H1 (cell line): Measurements from ENCODE around the gene TOP1. TPM values are rescaled to one million over a fixed set of nuclear protein-coding genes. Genes with fewer than 3 reads are reported as not detected.

ENCODE experiments used
- CTCF ChIA-PET: fragments of 300-600 bp; sonication (Branson Sonifier 250); formaldehyde crosslinking; loops from one replicate; lab custom pipeline; 2021; ENCODE audit not compliant: partially characterized antibody; lab: Charles Lee
- POLR2A ChIA-PET: fragments of 300-600 bp; sonication (Branson Sonifier 250); formaldehyde crosslinking; loops from one replicate; lab custom pipeline; 2021; ENCODE audit warnings: inconsistent platforms; ENCODE audit not compliant: partially characterized antibody; lab: Charles Lee
- DNase-seq, 2 experiments: peaks; one replicate each; pipeline versions ENCODE4 v3.0.0 to v3.0.0-alpha.2; 2010 to 2022; ENCODE audit warnings: low spot score in 2 of 2, low read depth in 1 of 2, mixed read lengths in 1 of 2
- FAIRE-seq: peaks from 2 replicates; lab custom pipeline; 2011; peaks lifted over from hg19 to GRCh38; lab: Jason Lieb, UNC
- H2AFZ ChIP-seq: 2 replicates; pipeline ENCODE4 v1.8.1; 2012; ENCODE audit warnings: low read length, inconsistent platforms
- H2AK5ac ChIP-seq: 2 replicates; pipeline ENCODE4 v1.6.1; 2013; ENCODE audit warnings: low read depth, low read length
- H2BK120ac ChIP-seq: replicated peaks from 2 replicates; pipeline ENCODE3; 2013; ENCODE audit warnings: low read depth, low read length, inconsistent platforms
- H2BK12ac ChIP-seq: 2 replicates; pipeline ENCODE4 v1.6.1; 2013; ENCODE audit warnings: low read depth, low read length
- H2BK15ac ChIP-seq: 2 replicates; pipeline ENCODE4 v1.6.1; 2013; ENCODE audit warnings: low read length
- H2BK20ac ChIP-seq: 2 replicates; pipeline ENCODE4 v1.6.1; 2013; ENCODE audit warnings: low read length
- H2BK5ac ChIP-seq: 2 replicates; pipeline ENCODE4 v1.6.1; 2013; ENCODE audit warnings: low read depth, low read length
- H3K14ac ChIP-seq: 2 replicates; pipeline ENCODE4 v1.6.1; 2013; ENCODE audit warnings: inconsistent platforms; ENCODE audit not compliant: insufficient read length
- H3K18ac ChIP-seq: 2 replicates; pipeline ENCODE4 v1.6.1; 2013; ENCODE audit warnings: low read length; ENCODE audit errors: extremely low read depth
- H3K23ac ChIP-seq: 2 replicates; pipeline ENCODE4 v1.6.1; 2013; ENCODE audit warnings: inconsistent platforms; ENCODE audit not compliant: insufficient read length
- H3K23me2 ChIP-seq: 2 replicates; pipeline ENCODE4 v1.6.1; 2013; ENCODE audit warnings: low read depth, low read length
- H3K27ac ChIP-seq: 2 replicates; pipeline ENCODE4 v1.6.1; 2011; ENCODE audit warnings: low read depth, low read length, inconsistent platforms
- H3K27me3 ChIP-seq, 4 experiments: replicated peaks in 1 of 4; 1 replicate in 1 of 4; 2 replicates in 3 of 4; pipeline versions ENCODE4 v1.6.1 to v1.8.1; 2011 to 2013; ENCODE audit warnings: low read length in 3 of 4, mild to moderate bottlenecking in 3 of 4, inconsistent platforms in 2 of 4, mixed read lengths in 2 of 4, moderate library complexity in 1 of 4; ENCODE audit not compliant: control insufficient read depth in 3 of 4, insufficient read depth in 3 of 4; ENCODE audit errors: extremely low read depth in 1 of 4
- H3K36me3 ChIP-seq, 4 experiments: 2 replicates each; pipeline versions ENCODE4 v1.6.1 to v1.8.1; 2011 to 2013; ENCODE audit warnings: mild to moderate bottlenecking in 4 of 4, low read length in 3 of 4, moderate library complexity in 2 of 4, control low read depth in 1 of 4, inconsistent platforms in 1 of 4; ENCODE audit not compliant: insufficient read depth in 4 of 4, control insufficient read depth in 2 of 4
- H3K4ac ChIP-seq: replicated peaks from 2 replicates; pipeline ENCODE3; 2013; ENCODE audit warnings: low read length, low read depth, mixed read lengths, inconsistent platforms; ENCODE audit not compliant: insufficient read length
- H3K4me1 ChIP-seq, 4 experiments: replicated peaks in 1 of 4; 1 replicate in 1 of 4; 2 replicates in 3 of 4; pipeline versions ENCODE4 v1.6.1 to v1.8.1; 2011 to 2013; ENCODE audit warnings: low read length in 3 of 4, inconsistent platforms in 2 of 4, mixed read lengths in 1 of 4; ENCODE audit not compliant: insufficient read depth in 4 of 4, control insufficient read depth in 3 of 4
- H3K4me2 ChIP-seq, 2 experiments: 2 replicates each; pipeline versions ENCODE4 v1.6.1 to v1.8.1; 2011 to 2013; ENCODE audit warnings: low read depth in 2 of 2, low read length in 2 of 2, control low read depth in 1 of 2, inconsistent platforms in 1 of 2, mild to moderate bottlenecking in 1 of 2; ENCODE audit not compliant: insufficient read depth in 1 of 2
- H3K4me3 ChIP-seq, 4 experiments: fragments of 200-600, 300-600 bp in 1 of 4; sonication (generic), shearing (Covaris generic), sonication (Bioruptor Twin) in 1 of 4; 2 replicates each; pipeline versions ENCODE4 v1.5.1 to v1.8.1; 2011 to 2016; ENCODE audit warnings: low read length in 4 of 4, low read depth in 3 of 4, control low read depth in 2 of 4, inconsistent platforms in 2 of 4, mild to moderate bottlenecking in 2 of 4, mixed read lengths in 1 of 4, moderate library complexity in 1 of 4; ENCODE audit not compliant: insufficient read depth in 2 of 4; ENCODE audit errors: extremely low read depth in 1 of 4
- H3K56ac ChIP-seq: replicated peaks from 2 replicates; pipeline ENCODE3; 2013; ENCODE audit warnings: low read depth, mild to moderate bottlenecking, mixed read lengths, low read length, inconsistent platforms; ENCODE audit not compliant: insufficient read length
- H3K79me1 ChIP-seq: 2 replicates; pipeline ENCODE4 v1.6.1; 2013; ENCODE audit warnings: low read depth, low read length, control low read depth
- H3K79me2 ChIP-seq, 2 experiments: 2 replicates each; pipeline versions ENCODE4 v1.6.1 to v1.8.1; 2012 to 2013; ENCODE audit warnings: low read length in 2 of 2, mild to moderate bottlenecking in 2 of 2, inconsistent platforms in 1 of 2; ENCODE audit not compliant: insufficient read depth in 2 of 2, control insufficient read depth in 1 of 2
- H3K9ac ChIP-seq, 4 experiments: replicated peaks in 1 of 4; 1 replicate in 1 of 4; 2 replicates in 3 of 4; pipeline versions ENCODE4 v1.6.1 to v1.8.1; 2011 to 2013; ENCODE audit warnings: low read depth in 3 of 4, low read length in 3 of 4, control low read depth in 2 of 4, mild to moderate bottlenecking in 2 of 4, moderate library complexity in 2 of 4, inconsistent platforms in 1 of 4; ENCODE audit errors: extremely low read depth in 1 of 4
- H3K9me3 ChIP-seq, 2 experiments: 2 replicates each; pipeline versions ENCODE4 v1.6.1 to v1.8.1; 2012 to 2013; ENCODE audit warnings: mild to moderate bottlenecking in 2 of 2, moderate library complexity in 2 of 2, control low read depth in 1 of 2, inconsistent platforms in 1 of 2, low read depth in 1 of 2, low read length in 1 of 2, mixed read lengths in 1 of 2; ENCODE audit not compliant: insufficient read depth in 2 of 2
- H4K20me1 ChIP-seq, 2 experiments: replicated peaks in 1 of 2; 2 replicates each; pipeline versions ENCODE3 to v1.8.1; 2011 to 2013; ENCODE audit warnings: inconsistent platforms in 2 of 2, low read length in 2 of 2, mild to moderate bottlenecking in 1 of 2; ENCODE audit not compliant: insufficient read depth in 2 of 2, control insufficient read depth in 1 of 2
- H4K5ac ChIP-seq: 2 replicates; pipeline ENCODE4 v1.6.1; 2013; ENCODE audit warnings: low read length, low read depth, mixed read lengths, inconsistent platforms; ENCODE audit not compliant: insufficient read length
- H4K8ac ChIP-seq: 2 replicates; pipeline ENCODE4 v1.8.0; 2013; ENCODE audit warnings: mild to moderate bottlenecking, moderate library complexity, low read length, inconsistent platforms; ENCODE audit not compliant: insufficient read depth; ENCODE audit errors: extremely low read depth
- H4K91ac ChIP-seq: replicated peaks from 2 replicates; pipeline ENCODE3; 2013; ENCODE audit warnings: low read length, mixed read lengths, inconsistent platforms; ENCODE audit not compliant: insufficient read length
- BACH1 ChIP-seq: IDR thresholded peaks from 2 replicates; pipeline ENCODE4 v1.6.1; 2012; ENCODE audit warnings: low read length, improper control_type of control experiment
- EGR1 ChIP-seq: IDR thresholded peaks from 2 replicates; pipeline ENCODE4 v1.6.1; 2011; ENCODE audit warnings: low read depth, low read length, borderline replicate concordance
- JUND ChIP-seq: IDR thresholded peaks from 2 replicates; pipeline ENCODE4 v1.6.1; 2011; ENCODE audit warnings: mild to moderate bottlenecking, improper control_type of control experiment, low read length
- RFX5 ChIP-seq: IDR thresholded peaks from 2 replicates; pipeline ENCODE4 v1.6.1; 2011; ENCODE audit warnings: low read depth, low read length, improper control_type of control experiment, borderline replicate concordance
- SIX5 ChIP-seq: IDR thresholded peaks from 2 replicates; pipeline ENCODE4 v1.6.1; 2011; ENCODE audit warnings: mild to moderate bottlenecking, low read depth, low read length
- TEAD4 ChIP-seq: IDR thresholded peaks from 2 replicates; pipeline ENCODE4 v1.6.1; 2012; ENCODE audit warnings: low read depth, low read length, inconsistent platforms, mixed read lengths
- WGBS, 2 experiments: shearing (Covaris generic) in 1 of 2; methylation state at CpG; one replicate each; pipeline versions ENCODE4 v1.1.6 to v1.1.7; 2013 to 2015; ENCODE audit warnings: low lambda C conversion rate in 2 of 2, mixed read lengths in 2 of 2, inconsistent platforms in 1 of 2, low coverage in 1 of 2, missing lambda C conversion rate in 1 of 2; ENCODE audit not compliant: insufficient replicate concordance in 2 of 2, insufficient coverage in 1 of 2, insufficient read length in 1 of 2; ENCODE audit errors: extremely low coverage in 1 of 2, missing lambda C conversion rate in 1 of 2; 5-methylcytosine and 5-hydroxymethylcytosine counted together
- polyA plus RNA-seq, 7 experiments: library from polyadenylated mRNA; depleted of rRNA in 3 of 7; stranded (reverse) in 5 of 7; unstranded in 2 of 7; fragments of >200 nt in 5 of 7; fragments of 200-250 nt in 2 of 7; gene quantifications; 1 replicate in 5 of 7; 2 replicates in 1 of 7; 4 replicates in 1 of 7; pipeline versions ENCODE4 v1.2.1 to v1.2.3, GENCODE V29; 2011 to 2013; ENCODE audit warnings: missing spikeins in 2 of 7, mixed read lengths in 2 of 7
- total RNA-seq: library from RNA; stranded (reverse); fragmentation: NEBNext Ultra II Directional; extraction: Animal tissue kit (Norgen Biotek cat#: 25700); gene quantifications from 2 replicates; pipeline ENCODE4 v1.2.1, GENCODE V29; 2021

The TOP1 gene
- total and polyA plus RNA-seq, 2 of the 8 experiments (the other 6 are each of a cell fraction or from before 2014, with no cell fraction given), result 7.4 to 108 TPM

DNA sequence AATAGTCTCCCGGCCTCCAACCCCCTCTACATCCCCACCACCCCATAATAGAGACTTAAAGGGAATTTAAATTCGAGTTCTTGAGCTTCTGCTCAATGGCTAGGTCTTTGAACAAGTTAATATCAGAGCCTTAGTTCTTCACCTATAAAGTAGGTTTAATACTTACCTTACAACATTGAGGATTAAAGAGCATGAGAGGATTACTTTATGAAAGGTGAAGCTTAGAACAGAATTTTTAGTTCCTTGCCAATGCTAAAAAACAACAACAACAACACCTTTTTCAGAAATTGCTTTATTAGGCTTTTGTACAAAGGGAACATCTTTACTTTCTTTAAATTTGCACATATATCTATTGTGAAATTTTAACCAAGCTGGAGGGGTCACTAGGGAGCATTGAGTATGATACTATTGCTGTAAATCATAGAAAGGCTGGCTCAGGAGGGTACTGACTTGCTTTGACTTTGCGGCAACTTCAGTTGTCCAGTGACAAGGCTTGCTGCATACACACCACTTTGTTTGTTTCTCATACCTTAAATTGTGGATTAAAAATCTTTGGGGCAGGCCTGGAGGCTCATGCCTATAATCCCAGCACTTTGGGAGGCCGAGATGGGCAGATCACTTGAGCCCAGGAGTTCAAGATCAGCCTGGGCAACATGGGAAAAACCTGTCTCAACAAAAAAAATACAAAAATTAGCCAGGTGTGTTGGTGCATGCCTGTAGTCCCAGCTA lies 9.7 kb downstream of the TOP1 start:
- no peak overlapping the region for H4K5ac ChIP-seq
- no peak overlapping the region for H3K56ac ChIP-seq
- peaks cover 0 to 9% (median 0%) of the 10 kb centered on the region in 4 experiments; a peak in 2 of 8 replicates for H3K36me3 ChIP-seq
- H3K9me3 ChIP-seq, result no peaks in the 10 kb centered on the region
- peaks cover 0 to 8% (median 3%) of the 10 kb centered on the region in 4 experiments; a peak in 2 of 7 replicates for H3K4me1 ChIP-seq
- no peak overlapping the region for H2BK120ac ChIP-seq
- 77% methylated on average over 4 of the region's 4 CpGs; no CpG with 5 or more reads in 1 of the 2 experiments for WGBS, 2 experiments
- no peak overlapping the region for H2AK5ac ChIP-seq
- H2BK5ac ChIP-seq, result no peak overlapping the region
- H3K18ac ChIP-seq, result no peak overlapping the region
- no peak for DNase-seq
- H2BK12ac ChIP-seq, result no peak overlapping the region
- peaks cover 35 to 38% of the 10 kb centered on the region in 2 experiments for H4K20me1 ChIP-seq
- POLR2A ChIA-PET, result interaction anchor here (0.8 to 1.6 kb wide), 3 partner anchors 9 to 51 kb away, joined by 3 to 5 read pairs (median 5); no protein-coding TSS in a partner anchor
- no peak overlapping the region for H4K91ac ChIP-seq
- H4K8ac ChIP-seq, result no peak overlapping the region
- CTCF ChIA-PET, result interaction anchor here (1.0 to 1.9 kb wide), 6 partner anchors 8 to 135 kb away, joined by 3 to 6 read pairs (median 4); no protein-coding TSS in a partner anchor
- H3K9ac ChIP-seq, result no peak overlapping the region
- no peak overlapping the region for H3K4me3 ChIP-seq
- H3K79me2 ChIP-seq, result peaks cover 10 to 96% of the 10 kb centered on the region in 2 experiments
- no peak overlapping the region for H3K23ac ChIP-seq
- no peaks in the 10 kb centered on the region; the same call in 1 of the 2 replicates for H3K79me1 ChIP-seq
- no peak for FAIRE-seq
- no peaks in the 10 kb centered on the region for H3K23me2 ChIP-seq
- H3K4ac ChIP-seq, result no peak overlapping the region
- H2BK20ac ChIP-seq, result no peak overlapping the region
- H3K4me2 ChIP-seq, result no peak overlapping the region
- H3K27ac ChIP-seq, result no peak overlapping the region
- peaks cover 2 to 14% (median 8%) of the 10 kb centered on the region in 4 experiments; a peak in 6 of 7 replicates for H3K27me3 ChIP-seq
- no peak overlapping the region for H3K14ac ChIP-seq
- TF ChIP-seq BACH1, result no peak
- no peak for TF ChIP-seq JUND
- no peak for TF ChIP-seq SIX5
- no peak for TF ChIP-seq RFX5
- no peak for TF ChIP-seq EGR1
- no peak for TF ChIP-seq TEAD4
- H2AFZ ChIP-seq, result no peak overlapping the region
- H2BK15ac ChIP-seq, result no peak overlapping the region
